ENCODE data around the gene SLC7A6OS. TPM values are rescaled to one million over a fixed set of nuclear protein-coding genes. Genes with fewer than 3 reads are reported as not detected.

The SLC7A6OS gene
- total RNA-seq, 3 donors from 2014 or later = 16.4 to 18.6 (median 16.5) TPM

DNA sequence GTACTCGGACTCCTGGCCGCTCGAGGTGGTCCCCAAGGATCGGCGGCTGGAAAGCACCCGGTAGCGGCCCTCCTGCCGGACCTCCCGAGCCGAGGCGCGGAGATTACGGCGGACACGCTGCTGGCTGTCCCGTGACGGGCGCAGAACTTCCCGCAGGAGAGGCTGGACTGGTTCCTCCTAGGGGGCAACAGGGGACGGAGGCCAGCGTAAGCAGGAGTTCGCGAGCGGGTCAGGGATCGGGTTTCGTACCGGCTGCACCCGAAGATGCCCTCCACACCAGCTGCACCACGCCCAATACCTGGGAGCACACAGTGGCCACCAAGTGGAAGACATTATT lies 341 bp downstream of the SLC7A6OS start:
- TF ChIP-seq POLR2AphosphoS5 (IDR thresholded peaks at IDR 0.05) = no peak
- TF ChIP-seq POLR2A (IDR thresholded peaks at IDR 0.05) = no peak
- TF ChIP-seq, protein P1, sequence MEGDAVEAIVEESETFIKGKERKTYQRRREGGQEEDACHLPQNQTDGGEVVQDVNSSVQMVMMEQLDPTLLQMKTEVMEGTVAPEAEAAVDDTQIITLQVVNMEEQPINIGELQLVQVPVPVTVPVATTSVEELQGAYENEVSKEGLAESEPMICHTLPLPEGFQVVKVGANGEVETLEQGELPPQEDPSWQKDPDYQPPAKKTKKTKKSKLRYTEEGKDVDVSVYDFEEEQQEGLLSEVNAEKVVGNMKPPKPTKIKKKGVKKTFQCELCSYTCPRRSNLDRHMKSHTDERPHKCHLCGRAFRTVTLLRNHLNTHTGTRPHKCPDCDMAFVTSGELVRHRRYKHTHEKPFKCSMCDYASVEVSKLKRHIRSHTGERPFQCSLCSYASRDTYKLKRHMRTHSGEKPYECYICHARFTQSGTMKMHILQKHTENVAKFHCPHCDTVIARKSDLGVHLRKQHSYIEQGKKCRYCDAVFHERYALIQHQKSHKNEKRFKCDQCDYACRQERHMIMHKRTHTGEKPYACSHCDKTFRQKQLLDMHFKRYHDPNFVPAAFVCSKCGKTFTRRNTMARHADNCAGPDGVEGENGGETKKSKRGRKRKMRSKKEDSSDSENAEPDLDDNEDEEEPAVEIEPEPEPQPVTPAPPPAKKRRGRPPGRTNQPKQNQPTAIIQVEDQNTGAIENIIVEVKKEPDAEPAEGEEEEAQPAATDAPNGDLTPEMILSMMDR (IDR thresholded peaks at IDR 0.05) = no peak
- intact Hi-C loops (cut with DNase I; ENCODE audit: low total_unique reads) = no loop called here
- Histone ChIP-seq H3K9me3 (no peaks in the 10 kb centered on the region), H3K4me1 (peaks cover 0 to 12% of the 10 kb centered on the region in 2 donors), H3K4me3 (peak overlapping the region; percentile 78 to 99 (median 84)), H3K27me3 (no peaks in the 10 kb centered on the region), H3K36me3 (no peaks in the 10 kb centered on the region), H3K27ac (peak overlapping the region; percentile 84 to 85)
- DNase-seq (ENCODE audit: low spot score in 2 of 2) = no peak

GRCh38 chr16:68309799-68310198 lies 947 bp downstream of the SLC7A6OS start:
- H3K4me1 ChIP-seq = peaks cover 0 to 12% of the 10 kb centered on the region in 2 donors
- H3K27me3 ChIP-seq = no peaks in the 10 kb centered on the region
- TF ChIP-seq, protein P1 (IDR thresholded peaks at IDR 0.05) = no peak
- TF ChIP-seq POLR2A (IDR thresholded peaks at IDR 0.05) = no peak
- TF ChIP-seq POLR2AphosphoS5 (IDR thresholded peaks at IDR 0.05) = no peak
- H3K27ac ChIP-seq = no peak overlapping the region
- no peak for DNase-seq (ENCODE audit: low spot score in 2 of 2)
- H3K4me3 ChIP-seq = peak overlapping the region; percentile 78 to 99 (median 84)
- no peaks in the 10 kb centered on the region for H3K9me3 ChIP-seq
- intact Hi-C loops (cut with DNase I; ENCODE audit: low total_unique reads) = no loop called here
- no peaks in the 10 kb centered on the region for H3K36me3 ChIP-seq

- Histone ChIP-seq H3K4me1 (peaks cover 0 to 12% of the 10 kb centered on the region in 2 donors), H3K27ac (no peak overlapping the region), H3K4me3 (no peak overlapping the region), H3K27me3 (no peaks in the 10 kb centered on the region), H3K36me3 (no peaks in the 10 kb centered on the region), H3K9me3 (no peaks in the 10 kb centered on the region)
- TF ChIP-seq POLR2AphosphoS5 (IDR thresholded peaks at IDR 0.05) (no peak), POLR2A (IDR thresholded peaks at IDR 0.05) (no peak)
- TF ChIP-seq, protein P1 (IDR thresholded peaks at IDR 0.05) = no peak
- intact Hi-C loops (cut with DNase I; ENCODE audit: low total_unique reads) = no loop called here
- DNase-seq (ENCODE audit: low spot score in 2 of 2) = no peak
Measured at GRCh38 chr16:68306633-68307032, 4.1 kb downstream of the SLC7A6OS start.

DNA sequence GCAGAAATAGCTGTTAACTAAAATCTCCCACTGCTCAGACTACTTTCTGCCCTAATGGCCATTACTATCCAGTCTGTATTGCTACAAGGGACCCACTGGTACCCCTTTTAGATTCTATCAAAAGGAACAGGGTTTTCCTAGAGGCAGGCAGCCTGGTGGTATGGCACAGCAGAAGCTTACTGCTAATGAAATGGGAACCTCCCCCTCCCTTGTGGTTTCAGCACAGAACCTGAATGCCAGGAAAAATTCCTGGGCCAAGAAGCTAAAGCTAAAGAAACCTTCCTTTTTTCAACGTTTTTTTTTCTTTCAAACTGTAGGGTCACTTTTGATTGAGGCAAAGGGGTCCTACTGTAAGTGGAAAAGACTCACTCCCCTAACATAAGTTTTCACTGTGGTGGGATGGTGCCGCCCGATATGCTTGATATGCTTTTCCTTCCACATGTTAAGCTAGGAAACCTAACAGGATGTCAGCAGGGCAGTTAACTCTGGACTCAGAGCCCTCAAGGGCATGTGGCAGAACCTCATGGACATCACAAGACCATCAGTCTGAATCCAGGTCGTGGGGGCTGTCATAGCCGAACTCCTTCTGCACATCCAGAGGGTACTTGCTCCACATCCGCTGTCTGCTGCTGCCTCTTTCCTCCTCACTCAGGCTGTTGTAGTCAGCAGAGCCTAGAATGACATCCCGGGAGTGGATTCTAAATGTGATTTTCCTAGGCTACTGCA lies 9.8 kb downstream of the SLC7A6OS start:
- intact Hi-C loops (cut with DNase I; ENCODE audit: low total_unique reads) = no loop called here

More for the DNA sequence above, 9.8 kb downstream of the SLC7A6OS start:
- peaks cover 4% of the 10 kb centered on the region for H3K36me3 ChIP-seq
- no peak for DNase-seq (ENCODE audit: low spot score in 2 of 2)
- H3K27me3 ChIP-seq = no peaks in the 10 kb centered on the region
- TF ChIP-seq, protein P1 (IDR thresholded peaks at IDR 0.05) = no peak
- TF ChIP-seq POLR2AphosphoS5 (IDR thresholded peaks at IDR 0.05) (no peak), POLR2A (IDR thresholded peaks at IDR 0.05) (no peak)
- H3K27ac ChIP-seq = no peak overlapping the region
- no peak overlapping the region for H3K4me3 ChIP-seq
- H3K4me1 ChIP-seq = no peaks in the 10 kb centered on the region
- no peaks in the 10 kb centered on the region for H3K9me3 ChIP-seq
